ENCODE measurements around the gene MOB2. TPM values are rescaled to one million over a fixed set of nuclear protein-coding genes. Genes with fewer than 3 reads are reported as not detected.

Gene MOB2
- total and polyA plus RNA-seq, 2 of the 13 experiments (the other 11 are each of a cell fraction or from before 2014, with no cell fraction given): 21.8 to 27.7 TPM

GRCh38 chr11:1526785-1527184 is 40.2 kb upstream of the MOB2 start:
- Histone ChIP-seq H3K36me3 (replicated peaks in 1 of 2; ENCODE audit: control insufficient read depth in 1 of 2, insufficient read depth in 2 of 2, low read length in 2 of 2) (no peaks in the 10 kb centered on the region; a peak in 1 of 5 replicates), H2AFZ (ENCODE audit: low read length) (no peak overlapping the region), H3K27ac (ENCODE audit: extremely low read length, insufficient read depth, low read length) (no peak overlapping the region), H3K9ac (ENCODE audit: insufficient read depth, low read depth, low read length) (no peak overlapping the region), H3K4me3 (replicated peaks in 1 of 3; ENCODE audit: insufficient read depth in 1 of 3, low read depth in 2 of 3, low read length in 3 of 3) (no peak overlapping the region), H3K4me2 (ENCODE audit: low read depth, low read length) (no peak overlapping the region), H3K9me3 (ENCODE audit: low read length) (no peaks in the 10 kb centered on the region), H3K27me3 (ENCODE audit: control insufficient read depth in 1 of 2, insufficient read depth in 2 of 2, low read length in 2 of 2) (no peaks in the 10 kb centered on the region), H3K4me1 (ENCODE audit: insufficient read depth, low read length) (peaks cover 15% of the 10 kb centered on the region), H4K20me1 (ENCODE audit: insufficient read depth, low read length) (peaks cover 25% of the 10 kb centered on the region), H3K79me2 (ENCODE audit: insufficient read depth, low read length) (peaks cover 10% of the 10 kb centered on the region)
- WGBS (ENCODE audit: low lambda C conversion rate): 91% methylated on average over 12 of the region's 15 CpGs
- intact Hi-C loops (cut with micrococcal nuclease; ENCODE audit: unreplicated experiment): no loop called here
- FAIRE-seq (no peak), ATAC-seq (no peak), DNase-seq (ENCODE audit: low spot score) (no peak)
- BruUV-seq (replicated peaks): no TSS peak
- CTCF ChIA-PET (ENCODE audit: low intra/inter-chr PET ratio, low total read pairs): no interaction called here
- POLR2A ChIA-PET: no interaction called here
- TF ChIP-seq ZBTB42 (CRISPR knock-in tag; IDR thresholded peaks at IDR 0.05) (no peak), MNT (IDR thresholded peaks at IDR 0.05) (no peak), ZMYM3 (CRISPR knock-in tag; IDR thresholded peaks at IDR 0.05) (no peak), SIX1 (CRISPR knock-in tag; IDR thresholded peaks at IDR 0.05; ENCODE audit: borderline replicate concordance) (no peak), ZNF264 (CRISPR knock-in tag; IDR thresholded peaks at IDR 0.05) (no peak), ZNF747 (CRISPR knock-in tag; IDR thresholded peaks at IDR 0.05; ENCODE audit: borderline replicate concordance) (no peak), TARDBP (CRISPR knock-in tag; IDR thresholded peaks at IDR 0.05) (no peak), RARA (CRISPR knock-in tag; IDR thresholded peaks at IDR 0.05) (no peak), TEAD2 (CRISPR knock-in tag; IDR thresholded peaks at IDR 0.05) (no peak), ZNF709 (CRISPR knock-in tag; IDR thresholded peaks at IDR 0.05) (no peak), ERF (CRISPR knock-in tag; IDR thresholded peaks at IDR 0.05) (no peak), DRAP1 (CRISPR knock-in tag; IDR thresholded peaks at IDR 0.05) (no peak), ZNF180 (CRISPR knock-in tag; IDR thresholded peaks at IDR 0.05; ENCODE audit: borderline replicate concordance, low read depth) (no peak), PRDM10 (CRISPR knock-in tag; IDR thresholded peaks at IDR 0.05; ENCODE audit: low read depth) (no peak), CBX1 (IDR thresholded peaks at IDR 0.05; ENCODE audit: low read depth) (no peak), ZNF557 (CRISPR knock-in tag; IDR thresholded peaks at IDR 0.05) (no peak)
- in situ Hi-C loops (cut with HindIII; ENCODE audit: extremely low pct_ligation_motif_present, low pct_unique_long_range_greater_than_20kb): no loop called here
